Peyer's patch (tissue), 4 donors: ENCODE data around the gene KRTCAP2. TPM values are rescaled to one million over a fixed set of nuclear protein-coding genes. Genes with fewer than 3 reads are reported as not detected.

Experiments used
- DNase-seq, 3 donors: peaks; one replicate each; pipeline ENCODE4 v3.0.0-alpha.2; 2017 to 2019
- H3K27ac ChIP-seq, 4 donors: fragments of 200-600 bp; sonication (generic); one replicate each; pipeline ENCODE4 v1.5.1; 2016 to 2019
- H3K27me3 ChIP-seq, 2 donors: fragments of 200-600 bp; sonication (generic); one replicate each; pipeline ENCODE4 v1.5.1; 2019
- H3K36me3 ChIP-seq, 3 donors: fragments of 200-600 bp; sonication (generic); one replicate each; pipeline ENCODE4 v1.5.1; 2016 to 2019
- H3K4me1 ChIP-seq, 4 donors: fragments of 200-600 bp; sonication (generic); one replicate each; pipeline ENCODE4 v1.5.1; 2016 to 2019
- H3K4me3 ChIP-seq, 4 donors: fragments of 200-600 bp; sonication (generic); 1 replicate in 3 of 4; 2 replicates in 1 of 4; pipeline ENCODE4 v1.5.1; 2016 to 2019; ENCODE audit warnings: mild to moderate bottlenecking in 1 of 4
- H3K9me3 ChIP-seq, 4 donors: fragments of 200-600 bp; sonication (generic); one replicate each; pipeline ENCODE4 v1.5.1; 2016 to 2019; ENCODE audit warnings: mild to moderate bottlenecking in 1 of 4
- POLR2A ChIP-seq, 2 donors: fragments of 450-650 bp; IDR thresholded peaks; one replicate each; pipeline ENCODE4 v1.5.1; 2017; ENCODE audit warnings: antibody characterized with exemption in 2 of 2, mild to moderate bottlenecking in 2 of 2, moderate library complexity in 2 of 2
- small RNA-seq, 2 donors: library from RNA; depleted of rRNA; stranded (forward); fragments of <200 nt; gene quantifications; one replicate each; pipeline ENCODE3, GENCODE V24; 2016
- total RNA-seq, 4 donors: library from RNA; depleted of rRNA; stranded (reverse); fragments of >200 nt; gene quantifications; one replicate each; pipeline ENCODE4 v1.1.0, GENCODE V29; 2016
- TF ChIP-seq, protein P1 (sequence below), 6 experiments: fragments of 450-650 bp in 4 of 6; fragments of 200-600 bp in 2 of 6; sonication (generic) in 1 of 6; IDR thresholded peaks; one replicate each; pipeline ENCODE4 v1.5.1; 2017 to 2019; ENCODE audit warnings: antibody characterized with exemption in 6 of 6, mild to moderate bottlenecking in 3 of 6, moderate library complexity in 1 of 6

Gene KRTCAP2
- total RNA-seq, 4 donors from 2014 or later = 111 to 137 (median 117) TPM

DNA sequence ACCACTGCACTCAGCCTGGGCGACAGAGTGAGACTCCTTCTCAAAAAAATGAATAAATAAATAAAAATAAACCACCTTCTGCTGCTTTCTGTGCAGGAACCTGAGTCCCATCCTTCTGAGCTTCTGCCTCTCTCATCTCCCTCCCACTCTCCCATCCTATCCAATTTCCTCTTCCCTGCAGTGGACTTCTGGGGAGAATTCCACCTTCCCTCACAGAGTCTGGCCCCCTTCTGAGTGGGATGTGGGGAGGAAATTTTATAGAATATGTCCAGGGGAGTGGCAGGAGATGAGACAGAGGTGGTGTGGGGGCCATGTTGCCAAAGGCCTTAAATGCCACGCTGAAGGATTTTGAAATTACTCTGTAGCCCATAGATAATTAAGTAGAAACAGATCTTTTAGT is 50.8 kb downstream of the KRTCAP2 start:
- Histone ChIP-seq H3K4me1 (peaks cover 0 to 16% (median 11%) of the 10 kb centered on the region in 4 donors), H3K27me3 (no peaks in the 10 kb centered on the region), H3K4me3 (no peak overlapping the region), H3K27ac (no peak overlapping the region), H3K9me3 (no peaks in the 10 kb centered on the region), H3K36me3 (no peaks in the 10 kb centered on the region)
- TF ChIP-seq, protein P1, sequence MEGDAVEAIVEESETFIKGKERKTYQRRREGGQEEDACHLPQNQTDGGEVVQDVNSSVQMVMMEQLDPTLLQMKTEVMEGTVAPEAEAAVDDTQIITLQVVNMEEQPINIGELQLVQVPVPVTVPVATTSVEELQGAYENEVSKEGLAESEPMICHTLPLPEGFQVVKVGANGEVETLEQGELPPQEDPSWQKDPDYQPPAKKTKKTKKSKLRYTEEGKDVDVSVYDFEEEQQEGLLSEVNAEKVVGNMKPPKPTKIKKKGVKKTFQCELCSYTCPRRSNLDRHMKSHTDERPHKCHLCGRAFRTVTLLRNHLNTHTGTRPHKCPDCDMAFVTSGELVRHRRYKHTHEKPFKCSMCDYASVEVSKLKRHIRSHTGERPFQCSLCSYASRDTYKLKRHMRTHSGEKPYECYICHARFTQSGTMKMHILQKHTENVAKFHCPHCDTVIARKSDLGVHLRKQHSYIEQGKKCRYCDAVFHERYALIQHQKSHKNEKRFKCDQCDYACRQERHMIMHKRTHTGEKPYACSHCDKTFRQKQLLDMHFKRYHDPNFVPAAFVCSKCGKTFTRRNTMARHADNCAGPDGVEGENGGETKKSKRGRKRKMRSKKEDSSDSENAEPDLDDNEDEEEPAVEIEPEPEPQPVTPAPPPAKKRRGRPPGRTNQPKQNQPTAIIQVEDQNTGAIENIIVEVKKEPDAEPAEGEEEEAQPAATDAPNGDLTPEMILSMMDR (IDR thresholded peaks at IDR 0.05) = no peak
- TF ChIP-seq POLR2A (IDR thresholded peaks at IDR 0.05) = no peak
- DNase-seq = no peak

GRCh38 chr1:155121249-155121648 is 51.9 kb downstream of the KRTCAP2 start:
- H3K27me3 ChIP-seq = no peaks in the 10 kb centered on the region
- H3K9me3 ChIP-seq = no peaks in the 10 kb centered on the region
- H3K36me3 ChIP-seq = no peaks in the 10 kb centered on the region
- no peak overlapping the region for H3K4me3 ChIP-seq
- no peak for DNase-seq
- peaks cover 0 to 16% (median 6%) of the 10 kb centered on the region in 4 donors for H3K4me1 ChIP-seq
- no peak for TF ChIP-seq POLR2A (IDR thresholded peaks at IDR 0.05)
- TF ChIP-seq, protein P1 (IDR thresholded peaks at IDR 0.05) = no peak
- H3K27ac ChIP-seq = no peak overlapping the region

DNA sequence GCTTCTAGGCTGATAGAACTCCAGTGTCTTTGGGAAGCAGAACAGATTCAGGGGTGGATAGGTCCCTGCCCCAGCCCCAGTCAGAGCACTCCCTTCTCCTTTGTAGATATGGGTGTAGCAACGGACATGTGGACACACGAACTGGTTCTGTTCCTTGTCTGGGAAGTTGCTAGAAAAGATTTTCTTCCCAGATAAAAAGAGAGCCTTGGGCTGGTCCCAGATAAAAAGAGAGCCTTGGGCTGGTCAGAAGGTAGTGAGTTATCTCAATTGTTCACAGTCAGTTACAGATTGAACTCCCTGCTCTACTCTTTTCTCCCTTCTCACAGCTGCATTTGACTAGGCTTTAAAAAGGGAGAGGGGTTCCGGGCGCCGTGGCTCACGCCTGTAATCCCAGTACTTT is 52.9 kb downstream of the KRTCAP2 start:
- Histone ChIP-seq H3K36me3 (no peaks in the 10 kb centered on the region), H3K27ac (no peak overlapping the region), H3K27me3 (no peaks in the 10 kb centered on the region), H3K9me3 (no peaks in the 10 kb centered on the region), H3K4me1 (peaks cover 0 to 13% (median 2%) of the 10 kb centered on the region in 4 donors), H3K4me3 (no peak overlapping the region)
- DNase-seq = no peak
- no peak for TF ChIP-seq POLR2A (IDR thresholded peaks at IDR 0.05)
- TF ChIP-seq, protein P1 (IDR thresholded peaks at IDR 0.05) = no peak

Small RNA genes lying within 50 kb of the gene (small RNA-seq; reads per million reads assigned to genes)
- 0 reads per million in 2 donors for gene HMGN2P18
- 0 reads per million in 2 donors for gene RF00019

Other genes starting within 250 kb of the KRTCAP2 start
- gene PMVK, start 236.6 kb downstream of the KRTCAP2 start, total RNA-seq = 10 to 100 TPM in 3 of 4 donors, 1 to 10 TPM in 1; 5.0 to 20.1 (median 19.2) TPM
- 100 to 1,000 TPM in 3 of 4 donors, 10 to 100 TPM in 1; 66.6 to 117 (median 109) TPM for gene PBXIP1, start 217.2 kb downstream of the KRTCAP2 start, total RNA-seq
- 10 to 100 TPM; 32.2 to 48.9 (median 34.2) TPM for gene PYGO2, start 211.5 kb downstream of the KRTCAP2 start, total RNA-seq
- gene SHC1, start 202.6 kb downstream of the KRTCAP2 start, total RNA-seq = 100 to 1,000 TPM in 2 of 4 donors, 10 to 100 TPM in 2; 56.9 to 150 (median 104) TPM
- 10 to 100 TPM; 20.3 to 39.1 (median 26.5) TPM for gene CKS1B, start 198.6 kb downstream of the KRTCAP2 start, total RNA-seq
- gene FLAD1, start 190.0 kb downstream of the KRTCAP2 start, total RNA-seq = 10 to 100 TPM; 29.7 to 50.3 (median 46.3) TPM
- not detected for gene LENEP, start 179.7 kb downstream of the KRTCAP2 start, total RNA-seq
- gene ZBTB7B, start 170.5 kb downstream of the KRTCAP2 start, total RNA-seq = 100 to 1,000 TPM in 3 of 4 donors, 10 to 100 TPM in 1; 35.5 to 412 (median 346) TPM
- gene DCST2, start 139.5 kb downstream of the KRTCAP2 start, total RNA-seq = 10 to 100 TPM in 1 of 4 donors, 1 to 10 TPM in 3; 1.7 to 12.5 (median 5.3) TPM
- 1 to 10 TPM in 1 of 4 donors, under 1 TPM in 1, not detected in 2; 0.88 to 2.7 TPM for gene DCST1, start 139.5 kb downstream of the KRTCAP2 start, total RNA-seq
- 100 to 1,000 TPM; 111 to 191 (median 126) TPM for gene ADAM15, start 122.0 kb downstream of the KRTCAP2 start, total RNA-seq
- gene EFNA4, start 109.6 kb downstream of the KRTCAP2 start, total RNA-seq = 10 to 100 TPM in 3 of 4 donors, 1 to 10 TPM in 1; 2.5 to 39.6 (median 18.2) TPM
- gene EFNA3, start 94.5 kb downstream of the KRTCAP2 start, total RNA-seq = 1 to 10 TPM; 2.3 to 8.7 (median 5.3) TPM
- gene EFNA1, start 45.4 kb downstream of the KRTCAP2 start, total RNA-seq = 100 to 1,000 TPM in 3 of 4 donors, 10 to 100 TPM in 1; 13.2 to 166 (median 145) TPM
- gene SLC50A1, start 37.5 kb downstream of the KRTCAP2 start, total RNA-seq = 10 to 100 TPM; 42.5 to 83.3 (median 46.7) TPM
- gene DPM3, start 32.8 kb downstream of the KRTCAP2 start, total RNA-seq = 10 to 100 TPM; 33.5 to 89.2 (median 65.0) TPM
- not detected for gene TRIM46, start 545 bp upstream of the KRTCAP2 start, total RNA-seq
- 10 to 100 TPM; 15.9 to 58.6 (median 46.5) TPM for gene THBS3, start 34.6 kb upstream of the KRTCAP2 start, total RNA-seq
- gene MTX1, start 35.4 kb upstream of the KRTCAP2 start, total RNA-seq = 10 to 100 TPM; 33.2 to 45.2 (median 36.5) TPM
- 10 to 100 TPM in 3 of 4 donors, 1 to 10 TPM in 1; 5.8 to 20.7 (median 15.4) TPM for gene ENTREP3, start 82.2 kb upstream of the KRTCAP2 start, total RNA-seq
- 10 to 100 TPM; 34.7 to 63.7 (median 49.2) TPM for gene SCAMP3, start 89.1 kb upstream of the KRTCAP2 start, total RNA-seq
- gene CLK2, start 100.2 kb upstream of the KRTCAP2 start, total RNA-seq = 100 to 1,000 TPM in 2 of 4 donors, 10 to 100 TPM in 2; 44.7 to 125 (median 98.5) TPM
- gene HCN3, start 104.2 kb upstream of the KRTCAP2 start, total RNA-seq = 10 to 100 TPM in 3 of 4 donors, 1 to 10 TPM in 1; 7.4 to 25.5 (median 19.5) TPM
- 10 to 100 TPM in 3 of 4 donors, not detected in 1; 35.7 to 50.5 (median 36.2) TPM for gene PKLR, start 128.1 kb upstream of the KRTCAP2 start, total RNA-seq
- 100 to 1,000 TPM; 158 to 220 (median 175) TPM for gene FDPS, start 135.6 kb upstream of the KRTCAP2 start, total RNA-seq
- gene RUSC1, start 147.6 kb upstream of the KRTCAP2 start, total RNA-seq = 10 to 100 TPM; 40.4 to 72.4 (median 71.8) TPM